HepG2 (cell line): ENCODE data around the gene PCSK7. TPM values are rescaled to one million over a fixed set of nuclear protein-coding genes. Genes with fewer than 3 reads are reported as not detected.

Experiments used
- ATAC-seq: fragments of 200-7000 bp; cut with Tn5 transposase; 3 replicates; pipeline ENCODE4 v1.9.1; 2020; ENCODE audit warnings: mild to moderate bottlenecking, moderate library complexity
- BruUV-seq: library from RNA; stranded (reverse); fragments of 400-500 nt; replicated peaks from 2 replicates; lab custom pipeline; 2021; lab: Mats Ljungman, UMichigan
- CTCF ChIA-PET: fragments of 300-600 bp; formaldehyde crosslinking; extraction: SDS; loops from one replicate; lab custom pipeline; 2021; ENCODE audit warnings: low total read pairs, inconsistent platforms, low intra/inter-chr PET ratio; lab: Yijun Ruan, JAX
- POLR2A ChIA-PET: fragments of 350-600 bp; sonication (Branson Sonifier 250); formaldehyde crosslinking; loops from one replicate; lab custom pipeline; 2020; ENCODE audit warnings: antibody characterized with exemption, inconsistent platforms; lab: Yijun Ruan, JAX
- DNase-seq: peaks from one replicate; pipeline ENCODE4 v3.0.0-alpha.2; 2015; ENCODE audit warnings: low spot score
- FAIRE-seq: peaks from 3 replicates; lab custom pipeline; 2011; peaks lifted over from hg19 to GRCh38; lab: Jason Lieb, UNC
- H2AFZ ChIP-seq: one replicate; pipeline ENCODE4 v1.6.1; 2011; ENCODE audit warnings: low read length, inconsistent platforms
- H3K27ac ChIP-seq: fragments of 300-600 bp; 3 replicates; pipeline ENCODE4 v1.8.0; 2011; ENCODE audit warnings: mixed run types, mild to moderate bottlenecking, mixed read lengths, low read length, inconsistent platforms; ENCODE audit not compliant: insufficient read depth; ENCODE audit errors: extremely low read length
- H3K27me3 ChIP-seq, 2 experiments: fragments of 200-600 bp in 1 of 2; 2 replicates in 1 of 2; 3 replicates in 1 of 2; pipeline versions ENCODE4 v1.6.0 to v1.8.0; 2011; ENCODE audit warnings: low read length in 2 of 2, mild to moderate bottlenecking in 2 of 2, moderate library complexity in 2 of 2, inconsistent platforms in 1 of 2; ENCODE audit not compliant: insufficient read depth in 2 of 2, control insufficient read depth in 1 of 2
- H3K36me3 ChIP-seq, 2 experiments: fragments of 200-600 bp in 1 of 2; replicated peaks in 1 of 2; 2 replicates in 1 of 2; 3 replicates in 1 of 2; pipeline versions ENCODE4 v1.5.1 to v1.8.0; 2011; ENCODE audit warnings: low read length in 2 of 2, inconsistent platforms in 1 of 2; ENCODE audit not compliant: insufficient read depth in 2 of 2, control insufficient read depth in 1 of 2
- H3K4me1 ChIP-seq: 2 replicates; pipeline ENCODE4 v1.5.1; 2012; ENCODE audit warnings: low read length, inconsistent platforms; ENCODE audit not compliant: insufficient read depth
- H3K4me2 ChIP-seq: 2 replicates; pipeline ENCODE4 v1.6.0; 2011; ENCODE audit warnings: low read depth, low read length, inconsistent platforms
- H3K4me3 ChIP-seq, 3 experiments: fragments of 200-600 bp in 1 of 3; sonication (generic), shearing (Covaris generic) in 1 of 3; replicated peaks in 1 of 3; 2 replicates each; pipeline ENCODE4 v1.5.1; 2011 to 2016; ENCODE audit warnings: low read length in 3 of 3, inconsistent platforms in 2 of 3, low read depth in 2 of 3, mild to moderate bottlenecking in 2 of 3, control low read depth in 1 of 3, mixed read lengths in 1 of 3; ENCODE audit not compliant: insufficient read depth in 1 of 3
- H3K79me2 ChIP-seq: one replicate; pipeline ENCODE4 v1.6.1; 2011; ENCODE audit warnings: low read length, inconsistent platforms; ENCODE audit not compliant: insufficient read depth
- H3K9ac ChIP-seq: 2 replicates; pipeline ENCODE4 v1.6.0; 2011; ENCODE audit warnings: mild to moderate bottlenecking, low read depth, low read length, inconsistent platforms; ENCODE audit not compliant: insufficient read depth
- H3K9me3 ChIP-seq: 2 replicates; pipeline ENCODE4 v1.5.1; 2012; ENCODE audit warnings: mild to moderate bottlenecking, low read length
- H4K20me1 ChIP-seq: 2 replicates; pipeline ENCODE4 v1.6.0; 2011; ENCODE audit warnings: inconsistent platforms, mild to moderate bottlenecking, low read length, moderate library complexity; ENCODE audit not compliant: insufficient read depth
- DMTF1 ChIP-seq: sonication (generic); formaldehyde crosslinking; IDR thresholded peaks from 2 replicates; pipeline ENCODE4 v1.4.0; 2020; ENCODE audit warnings: mild to moderate bottlenecking, missing genetic modification reagents
- FOXO1 ChIP-seq: sonication (generic); formaldehyde crosslinking; IDR thresholded peaks from 2 replicates; pipeline ENCODE4 v1.4.0; 2020; ENCODE audit warnings: missing genetic modification reagents
- HNF1A ChIP-seq, 2 experiments: sonication (generic) in 1 of 2; formaldehyde crosslinking in 1 of 2; IDR thresholded peaks; 2 replicates each; pipeline versions ENCODE4 v1.4.0 to v1.6.1; 2016 to 2020; ENCODE audit warnings: borderline replicate concordance in 1 of 2, low read depth in 1 of 2, mild to moderate bottlenecking in 1 of 2, missing genetic modification reagents in 1 of 2
- KLF11 ChIP-seq: IDR thresholded peaks from 2 replicates; pipeline ENCODE4 v1.6.1; 2016; ENCODE audit warnings: missing compliant biosample characterization
- MAFK ChIP-seq, 2 experiments: IDR thresholded peaks in 1 of 2; conservative IDR thresholded peaks in 1 of 2; 2 replicates each; pipeline ENCODE4 v1.6.1; 2011; ENCODE audit warnings: improper control_type of control experiment in 2 of 2, low read length in 2 of 2
- MED8 ChIP-seq: sonication (generic); formaldehyde crosslinking; IDR thresholded peaks from 2 replicates; pipeline ENCODE4 v1.8.1; 2023; ENCODE audit warnings: mild to moderate bottlenecking, missing genetic modification reagents; ENCODE audit not compliant: insufficient replicate concordance
- PAWR ChIP-seq: sonication (generic); formaldehyde crosslinking; IDR thresholded peaks from 2 replicates; pipeline ENCODE4 v1.4.0; 2020; ENCODE audit warnings: missing genetic modification reagents, mild to moderate bottlenecking, borderline replicate concordance
- SIX4 ChIP-seq: sonication (generic); formaldehyde crosslinking; IDR thresholded peaks from 2 replicates; pipeline ENCODE4 v1.4.0; 2020; ENCODE audit warnings: missing genetic modification reagents
- STAG1 ChIP-seq: sonication (generic); formaldehyde crosslinking; IDR thresholded peaks from 2 replicates; pipeline ENCODE4 v1.4.0; 2020; ENCODE audit warnings: missing genetic modification reagents
- TFDP2 ChIP-seq: sonication (generic); formaldehyde crosslinking; IDR thresholded peaks from 2 replicates; pipeline ENCODE4 v1.4.0; 2020; ENCODE audit warnings: missing genetic modification reagents
- ZBTB25 ChIP-seq: IDR thresholded peaks from 2 replicates; pipeline ENCODE4 v1.6.1; 2018; ENCODE audit warnings: missing genetic modification reagents
- ZBTB38 ChIP-seq: sonication (generic); formaldehyde crosslinking; IDR thresholded peaks from 2 replicates; pipeline ENCODE4 v1.5.1; 2020; ENCODE audit warnings: mild to moderate bottlenecking, missing genetic modification reagents
- ZNF101 ChIP-seq: sonication (generic); formaldehyde crosslinking; IDR thresholded peaks from 2 replicates; pipeline ENCODE4 v1.4.0; 2020; ENCODE audit warnings: mild to moderate bottlenecking, low read depth, missing genetic modification reagents, borderline replicate concordance
- ZNF367 ChIP-seq: sonication (generic); formaldehyde crosslinking; IDR thresholded peaks from 2 replicates; pipeline ENCODE4 v1.4.0; 2020; ENCODE audit warnings: missing genetic modification reagents, borderline replicate concordance
- ZNF563 ChIP-seq: sonication (generic); formaldehyde crosslinking; IDR thresholded peaks from 2 replicates; pipeline ENCODE4 v1.8.0; 2022; ENCODE audit warnings: mild to moderate bottlenecking, moderate library complexity, missing genetic modification reagents
- ZNF740 ChIP-seq: sonication (generic); formaldehyde crosslinking; IDR thresholded peaks from 2 replicates; pipeline ENCODE4 v1.4.0; 2020; ENCODE audit warnings: missing genetic modification reagents
- WGBS: methylation state at CpG from one replicate; pipeline ENCODE4 v1.1.6; 2017; ENCODE audit warnings: low lambda C conversion rate; 5-methylcytosine and 5-hydroxymethylcytosine counted together
- in situ Hi-C: cut with HindIII; loops from 2 replicates; pipeline ENCODE4 v1.10.0; 2017; ENCODE audit warnings: low pct_unique_long_range_greater_than_20kb; ENCODE audit not compliant: extremely low pct_ligation_motif_present
- intact Hi-C: fragments of 100-400 bp; cut with micrococcal nuclease; formaldehyde crosslinking; loops from one replicate; pipeline ENCODE4 v1.10.0; 2022; ENCODE audit not compliant: unreplicated experiment
- polyA plus RNA-seq, 8 experiments: library from polyadenylated mRNA; depleted of rRNA in 3 of 8; stranded (reverse) in 7 of 8; unstranded in 1 of 8; fragments of >200 nt; fragmentation: Illumina TruSeq in 4 of 8; extraction: Trizol in 4 of 8; gene quantifications; 2 replicates each; pipeline versions ENCODE4 v1.2.1 to v1.2.3, GENCODE V29; 2011 to 2016; ENCODE audit warnings: low read depth in 4 of 8, missing spikeins in 1 of 8, mixed read lengths in 1 of 8; ENCODE audit not compliant: insufficient read depth in 1 of 8
- total RNA-seq, 5 experiments: library from RNA; depleted of rRNA; stranded (reverse); fragments of >200 nt; fragmentation: Illumina TruSeq; extraction: Trizol; gene quantifications; 2 replicates each; pipeline ENCODE4 v1.2.3, GENCODE V29; 2016; ENCODE audit warnings: low read depth in 1 of 5

PCSK7 gene
- total and polyA plus RNA-seq, 2 of the 13 experiments (the other 11 are each of a cell fraction or from before 2014, with no cell fraction given): 13.4 to 13.8 TPM

- no TSS peak for BruUV-seq
- 84% methylated on average over 1 of the region's 1 CpG for WGBS
- Histone ChIP-seq H3K9me3 (no peaks in the 10 kb centered on the region), H2AFZ (no peak overlapping the region), H4K20me1 (no peaks in the 10 kb centered on the region), H3K27me3 (no peaks in the 10 kb centered on the region), H3K27ac (no peak overlapping the region), H3K36me3 (peaks cover 0 to 3% of the 10 kb centered on the region in 2 experiments; a peak in 2 of 5 replicates), H3K4me1 (no peaks in the 10 kb centered on the region), H3K4me2 (no peak overlapping the region), H3K4me3 (no peak overlapping the region), H3K9ac (no peak overlapping the region), H3K79me2 (no peaks in the 10 kb centered on the region)
- in situ Hi-C loops (no loop called here), intact Hi-C loops (no loop called here)
- ATAC-seq: no peak
- ChIA-PET CTCF (no interaction called here), POLR2A (no interaction called here)
- DNase-seq: no peak
- FAIRE-seq: no peak
- TF ChIP-seq MAFK (conservative IDR thresholded peaks at IDR 0.05 in 1 of 2, IDR thresholded peaks at IDR 0.05 in 1 of 2; ENCODE audit: low read length in 2 of 2): no peak
- no peak for TF ChIP-seq SIX4 (CRISPR knock-in tag)
- no peak for TF ChIP-seq PAWR (CRISPR knock-in tag)
- no peak for TF ChIP-seq FOXO1 (CRISPR knock-in tag)
- no peak for TF ChIP-seq MED8 (CRISPR knock-in tag)
- no peak for TF ChIP-seq ZNF563 (CRISPR knock-in tag)
- TF ChIP-seq KLF11 (CRISPR knock-in tag): no peak
- no peak for TF ChIP-seq HNF1A (IDR thresholded peaks at IDR 0.05; ENCODE audit: low read depth)
- no peak for TF ChIP-seq HNF1A (CRISPR knock-in tag; IDR thresholded peaks at IDR 0.05; ENCODE audit: borderline replicate concordance)
- TF ChIP-seq STAG1 (CRISPR knock-in tag): no peak
- no peak for TF ChIP-seq DMTF1 (CRISPR knock-in tag)
- TF ChIP-seq ZBTB38 (CRISPR knock-in tag): no peak
- TF ChIP-seq TFDP2 (CRISPR knock-in tag): no peak
- no peak for TF ChIP-seq ZNF101 (CRISPR knock-in tag)
- TF ChIP-seq ZNF740 (CRISPR knock-in tag): no peak
- TF ChIP-seq ZBTB25: no peak
- no peak for TF ChIP-seq ZNF367 (CRISPR knock-in tag)
Observed at GRCh38 chr11:117259417-117259816, 27.5 kb upstream of the PCSK7 start.
